Endothelial cell of umbilical vein (primary cell): ENCODE measurements around the gene ARHGEF6. TPM values are rescaled to one million over a fixed set of nuclear protein-coding genes. Genes with fewer than 3 reads are reported as not detected.

Experiments used
- BruUV-seq: library from RNA; stranded (reverse); fragments of 400-500 nt; replicated peaks from 2 replicates; lab custom pipeline; 2021; lab: Mats Ljungman, UMichigan
- CTCF ChIA-PET: fragments of 300-600, 350-600 bp; sonication (Branson Sonifier 250); formaldehyde crosslinking; loops from one replicate; lab custom pipeline; 2021; ENCODE audit warnings: antibody characterized with exemption, inconsistent platforms; lab: Charles Lee
- POLR2A ChIA-PET: fragments of 300-600, 350-600 bp; sonication (Branson Sonifier 250); formaldehyde crosslinking; loops from one replicate; lab custom pipeline; 2021; ENCODE audit warnings: antibody characterized with exemption, inconsistent platforms; lab: Charles Lee
- DNase-seq: peaks from one replicate; pipeline ENCODE4 v3.0.0-alpha.2; 2011; ENCODE audit warnings: low read depth, low spot score
- FAIRE-seq: peaks from 2 replicates; lab custom pipeline; 2011; peaks lifted over from hg19 to GRCh38; lab: Jason Lieb, UNC
- H2AFZ ChIP-seq: 2 replicates; pipeline ENCODE4 v1.6.0; 2012; ENCODE audit warnings: low read depth, low read length, control low read depth, inconsistent platforms
- H3K27ac ChIP-seq: 2 replicates; pipeline ENCODE4 v1.5.1; 2011; ENCODE audit warnings: low read depth, mild to moderate bottlenecking, control low read depth, low read length, moderate library complexity; ENCODE audit not compliant: insufficient read depth
- H3K27me3 ChIP-seq, 2 experiments: 2 replicates each; pipeline versions ENCODE4 v1.6.0 to v1.6.1; 2011; ENCODE audit warnings: low read length in 2 of 2, mixed read lengths in 1 of 2; ENCODE audit not compliant: control insufficient read depth in 2 of 2, insufficient read depth in 2 of 2
- H3K36me3 ChIP-seq, 2 experiments: 2 replicates in 1 of 2; 3 replicates in 1 of 2; pipeline ENCODE4 v1.5.1; 2011; ENCODE audit warnings: low read length in 2 of 2, mild to moderate bottlenecking in 1 of 2, moderate library complexity in 1 of 2; ENCODE audit not compliant: control insufficient read depth in 2 of 2, insufficient read depth in 2 of 2; ENCODE audit errors: extremely low read depth in 1 of 2
- H3K4me1 ChIP-seq: 3 replicates; pipeline ENCODE4 v1.5.1; 2011; ENCODE audit warnings: mild to moderate bottlenecking, low read length; ENCODE audit not compliant: control insufficient read depth, insufficient read depth; ENCODE audit errors: extremely low read depth
- H3K4me2 ChIP-seq: 2 replicates; pipeline ENCODE4 v1.6.1; 2011; ENCODE audit warnings: low read length, control low read depth, mixed read lengths; ENCODE audit not compliant: insufficient read depth
- H3K4me3 ChIP-seq, 3 experiments: fragments of 200-600 bp in 1 of 3; sonication (generic), shearing (Covaris generic) in 1 of 3; replicated peaks in 1 of 3; 2 replicates each; pipeline ENCODE4 v1.5.1; 2011 to 2016; ENCODE audit warnings: control low read depth in 3 of 3, low read length in 3 of 3, mild to moderate bottlenecking in 2 of 3, inconsistent platforms in 1 of 3, low read depth in 1 of 3, moderate library complexity in 1 of 3; ENCODE audit not compliant: insufficient read depth in 1 of 3
- H3K79me2 ChIP-seq: 2 replicates; pipeline ENCODE4 v1.6.0; 2012; ENCODE audit warnings: low read length, inconsistent platforms; ENCODE audit not compliant: control insufficient read depth, insufficient read depth
- H3K9ac ChIP-seq: replicated peaks from 2 replicates; pipeline ENCODE3; 2011; ENCODE audit warnings: low read length, control low read depth; ENCODE audit not compliant: insufficient read depth; ENCODE audit errors: extremely low read depth
- H3K9me1 ChIP-seq: replicated peaks from 3 replicates; pipeline ENCODE4 v1.6.0; 2011; ENCODE audit warnings: mild to moderate bottlenecking, low read length; ENCODE audit not compliant: control insufficient read depth, insufficient read depth; ENCODE audit errors: extremely low read depth
- H3K9me3 ChIP-seq: replicated peaks from 2 replicates; pipeline ENCODE4 v1.5.1; 2012; ENCODE audit warnings: low read length, inconsistent platforms; ENCODE audit not compliant: control insufficient read depth, insufficient read depth
- H4K20me1 ChIP-seq: replicated peaks from 2 replicates; pipeline ENCODE3; 2011; ENCODE audit warnings: mild to moderate bottlenecking, low read length; ENCODE audit not compliant: control insufficient read depth, insufficient read depth; ENCODE audit errors: extremely low read depth
- CTCF ChIP-seq, 2 donors: IDR thresholded peaks; 1 replicate in 1 of 2; 2 replicates in 1 of 2; pipeline ENCODE4 v1.5.1; 2011; ENCODE audit warnings: low read length in 2 of 2, mild to moderate bottlenecking in 2 of 2, moderate library complexity in 2 of 2, control low read depth in 1 of 2, inconsistent platforms in 1 of 2, low read depth in 1 of 2; ENCODE audit not compliant: insufficient read depth in 1 of 2; ENCODE audit errors: extremely low read depth in 1 of 2
- EZH2 ChIP-seq: IDR thresholded peaks from 2 replicates; pipeline ENCODE4 v1.6.1; 2012; ENCODE audit warnings: borderline replicate concordance, low read depth, mild to moderate bottlenecking, moderate library complexity, low read length, inconsistent platforms; ENCODE audit not compliant: severe bottlenecking
- FOS ChIP-seq: IDR thresholded peaks from 2 replicates; pipeline ENCODE4 v1.6.1; 2011; ENCODE audit warnings: mild to moderate bottlenecking, low read length, moderate library complexity, borderline replicate concordance; ENCODE audit not compliant: insufficient read depth
- GATA2 ChIP-seq: IDR thresholded peaks from 2 replicates; pipeline ENCODE4 v1.7.0; 2011; ENCODE audit warnings: low read depth, mild to moderate bottlenecking, moderate library complexity, mixed read lengths, low read length; ENCODE audit not compliant: insufficient read length, insufficient read depth
- JUN ChIP-seq: IDR thresholded peaks from 2 replicates; pipeline ENCODE4 v1.6.1; 2011; ENCODE audit warnings: borderline replicate concordance, low read depth; ENCODE audit not compliant: insufficient read length, insufficient read depth
- MAX ChIP-seq: IDR thresholded peaks from 2 replicates; pipeline ENCODE4 v1.6.1; 2011; ENCODE audit not compliant: insufficient read depth, insufficient read length
- MYC ChIP-seq: IDR thresholded peaks from one replicate; pipeline ENCODE4 v1.6.1; 2011; ENCODE audit warnings: mild to moderate bottlenecking, low read depth, low read length
- POLR2A ChIP-seq: IDR thresholded peaks from 2 replicates; pipeline ENCODE4 v1.6.1; 2012; ENCODE audit warnings: low read depth, mild to moderate bottlenecking, control low read depth, low read length
- POLR2AphosphoS5 ChIP-seq: IDR thresholded peaks from 2 replicates; pipeline ENCODE4 v1.6.1; 2012; ENCODE audit warnings: low read depth, mild to moderate bottlenecking, control low read depth, low read length, moderate library complexity; ENCODE audit not compliant: insufficient read depth
- dilution Hi-C: fragments of 300-500 bp; cut with MboI; formaldehyde crosslinking; loops from one replicate; pipeline ENCODE4 v1.15.0; 2019; ENCODE audit warnings: low sequenced_read_pairs; ENCODE audit not compliant: extremely low pct_ligation_motif_present
- intact Hi-C: fragments of 100-400 bp; cut with micrococcal nuclease; formaldehyde crosslinking; loops from one replicate; pipeline ENCODE4 v1.10.0; 2022
- polyA plus RNA-seq, 4 experiments: library from polyadenylated mRNA; depleted of rRNA in 3 of 4; stranded (reverse) in 3 of 4; unstranded in 1 of 4; fragments of >200 nt; gene quantifications; 2 replicates each; pipeline versions ENCODE4 v1.2.1 to v1.2.3, GENCODE V29; 2011 to 2012; ENCODE audit warnings: missing spikeins in 1 of 4
- total RNA-seq: library from RNA; stranded (reverse); gene quantifications from 2 replicates; pipeline ENCODE4 v1.2.3, GENCODE V29; 2021

ARHGEF6 gene
- total and polyA plus RNA-seq, 2 donors (not counting 3 experiments of a cell fraction or from before 2014, with no cell fraction given), result 4.9 to 6.4 TPM

- POLR2A ChIA-PET, result no interaction called here
Measured at GRCh38 chrX:136754651-136755050, 26.1 kb downstream of the ARHGEF6 start.

GRCh38 chrX:136752796-136753195 is 27.9 kb downstream of the ARHGEF6 start:
- no peak overlapping the region for H3K4me3 ChIP-seq
- no peak overlapping the region for H3K27ac ChIP-seq
- no TSS peak for BruUV-seq
- ChIA-PET CTCF (no interaction called here), POLR2A (no interaction called here)
- H3K9me1 ChIP-seq, result no peaks in the 10 kb centered on the region
- FAIRE-seq (no peak), DNase-seq (no peak)
- no peaks in the 10 kb centered on the region for H3K36me3 ChIP-seq
- H3K79me2 ChIP-seq, result no peaks in the 10 kb centered on the region
- no peaks in the 10 kb centered on the region for H4K20me1 ChIP-seq
- H3K4me1 ChIP-seq, result no peaks in the 10 kb centered on the region
- no peak overlapping the region for H3K9ac ChIP-seq
- H3K9me3 ChIP-seq, result no peaks in the 10 kb centered on the region
- dilution Hi-C loops, result no loop called here
- intact Hi-C loops, result no loop called here
- H3K27me3 ChIP-seq, result no peaks in the 10 kb centered on the region
- H3K4me2 ChIP-seq, result no peak overlapping the region
- TF ChIP-seq MYC (no peak), CTCF (IDR thresholded peaks at IDR 0.05; ENCODE audit: extremely low read depth in 1 of 2, insufficient read depth in 1 of 2, low read depth in 1 of 2, low read length in 2 of 2) (no peak), FOS (no peak), POLR2AphosphoS5 (no peak), POLR2A (no peak), EZH2 (no peak), GATA2 (no peak), MAX (no peak), JUN (no peak)
- H2AFZ ChIP-seq, result no peak overlapping the region

More at GRCh38 chrX:136754651-136755050, 26.1 kb downstream of the ARHGEF6 start:
- Histone ChIP-seq H3K9me3 (no peaks in the 10 kb centered on the region), H3K4me2 (no peak overlapping the region), H3K79me2 (no peaks in the 10 kb centered on the region), H3K27me3 (no peaks in the 10 kb centered on the region), H4K20me1 (no peaks in the 10 kb centered on the region), H3K9ac (no peak overlapping the region), H2AFZ (no peak overlapping the region), H3K36me3 (no peaks in the 10 kb centered on the region), H3K4me3 (no peak overlapping the region), H3K27ac (no peak overlapping the region), H3K4me1 (no peaks in the 10 kb centered on the region), H3K9me1 (no peaks in the 10 kb centered on the region)
- CTCF ChIA-PET, result interaction anchor here (1.6 kb wide), 1 partner anchor 12 kb away, joined by 4 read pairs; no protein-coding TSS in a partner anchor
- DNase-seq (no peak), FAIRE-seq (no peak)
- dilution Hi-C loops (no loop called here), intact Hi-C loops (no loop called here)
- no TSS peak for BruUV-seq
- TF ChIP-seq MYC (no peak), POLR2AphosphoS5 (no peak), CTCF (IDR thresholded peaks at IDR 0.05; ENCODE audit: extremely low read depth in 1 of 2, insufficient read depth in 1 of 2, low read depth in 1 of 2, low read length in 2 of 2) (no peak)
